MM.1S (cell line): ENCODE measurements around the gene PLA2G4B.

ENCODE experiments used
- DNase-seq: peaks from one replicate; pipeline ENCODE4 v3.0.0-alpha.2; 2015
- H2AFZ ChIP-seq: fragments of 300-600 bp; sonication (generic); 2 replicates; pipeline ENCODE4 v1.6.0; 2016; ENCODE audit warnings: antibody characterized with exemption, low read length
- H3F3A ChIP-seq: fragments of 300-600 bp; sonication (generic); 2 replicates; pipeline ENCODE4 v1.6.1; 2016; ENCODE audit warnings: mild to moderate bottlenecking, antibody characterized with exemption, low read length, moderate library complexity, mixed read lengths; ENCODE audit not compliant: insufficient read depth
- H3K27ac ChIP-seq: fragments of 300-600 bp; sonication (generic); 2 replicates; pipeline ENCODE4 v1.5.1; 2016; ENCODE audit warnings: mild to moderate bottlenecking, low read length
- H3K27me3 ChIP-seq: fragments of 300-600 bp; sonication (generic); replicated peaks from 2 replicates; pipeline ENCODE4 v1.6.0; 2016; ENCODE audit warnings: low read length; ENCODE audit not compliant: insufficient read depth
- H3K36me3 ChIP-seq: fragments of 300-600 bp; sonication (generic); replicated peaks from 2 replicates; pipeline ENCODE4 v1.6.1; 2016; ENCODE audit warnings: mild to moderate bottlenecking, low read length, mixed read lengths; ENCODE audit not compliant: insufficient read depth
- H3K4me1 ChIP-seq: fragments of 300-600 bp; sonication (generic); 2 replicates; pipeline ENCODE4 v1.6.1; 2016; ENCODE audit warnings: low read length, mixed read lengths
- H3K4me2 ChIP-seq: fragments of 300-600 bp; sonication (generic); 2 replicates; pipeline ENCODE4 v1.6.0; 2016; ENCODE audit warnings: low read depth, low read length
- H3K4me3 ChIP-seq: fragments of 300-600 bp; sonication (generic); 2 replicates; pipeline ENCODE4 v1.5.1; 2016; ENCODE audit warnings: low read length, mixed read lengths
- H3K79me2 ChIP-seq: fragments of 300-600 bp; sonication (generic); 2 replicates; pipeline ENCODE4 v1.6.1; 2016; ENCODE audit warnings: mixed run types, low read length, mixed read lengths
- H3K9ac ChIP-seq: fragments of 300-600 bp; sonication (generic); 2 replicates; pipeline ENCODE4 v1.6.1; 2016; ENCODE audit warnings: low read length, mixed read lengths
- H3K9me2 ChIP-seq: fragments of 300-600 bp; sonication (generic); replicated peaks from 2 replicates; pipeline ENCODE4 v1.6.1; 2016; ENCODE audit warnings: mild to moderate bottlenecking, low read length, mixed read lengths; ENCODE audit not compliant: insufficient read depth
- H3K9me3 ChIP-seq: fragments of 300-600 bp; sonication (generic); replicated peaks from 2 replicates; pipeline ENCODE4 v1.6.1; 2016; ENCODE audit warnings: mild to moderate bottlenecking, low read length, mixed read lengths; ENCODE audit not compliant: insufficient read depth
- H4K20me1 ChIP-seq: fragments of 300-600 bp; sonication (generic); 2 replicates; pipeline ENCODE4 v1.6.1; 2016; ENCODE audit warnings: mild to moderate bottlenecking, low read length, moderate library complexity, mixed read lengths; ENCODE audit not compliant: insufficient read depth
- EZH2 ChIP-seq: fragments of 300-600 bp; sonication (generic); optimal IDR thresholded peaks from 2 replicates; pipeline ENCODE3; 2017; ENCODE audit warnings: low read depth, mild to moderate bottlenecking, antibody characterized with exemption, low read length, mixed read lengths
- EZH2phosphoT487 ChIP-seq: fragments of 300-600 bp; sonication (generic); IDR thresholded peaks from 2 replicates; pipeline ENCODE4 v1.6.1; 2018; ENCODE audit warnings: antibody characterized with exemption, low read length
- TF ChIP-seq, protein P1 (sequence below): fragments of 300-600 bp; sonication (generic); IDR thresholded peaks from 2 replicates; pipeline ENCODE4 v1.5.1; 2016; ENCODE audit warnings: antibody characterized with exemption, low read length, mixed read lengths

PLA2G4B gene

DNA sequence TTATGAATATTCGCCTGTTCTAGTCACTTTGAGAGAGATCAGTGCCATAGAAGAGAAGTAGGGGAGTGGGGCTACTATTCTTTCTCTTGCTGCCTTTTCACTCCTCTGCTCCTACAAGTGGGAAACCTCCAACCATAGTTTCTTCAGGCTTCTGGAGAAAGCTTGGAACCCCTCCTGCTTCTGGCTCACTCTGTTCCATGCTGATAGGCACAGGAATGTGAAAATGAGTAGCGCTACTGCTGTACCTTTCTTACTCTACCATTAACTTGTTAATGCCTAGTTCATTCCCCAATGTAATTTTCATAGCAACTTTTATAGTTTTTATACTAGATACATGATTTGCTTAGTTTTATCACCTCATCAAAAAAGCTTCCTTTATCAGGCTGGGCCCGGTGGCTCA is 37.5 kb upstream of the PLA2G4B start:
- DNase-seq = no peak
- Histone ChIP-seq H3K4me3 (no peak overlapping the region), H3K36me3 (no peaks in the 10 kb centered on the region), H3K9me3 (no peaks in the 10 kb centered on the region), H3K27me3 (no peaks in the 10 kb centered on the region), H3K9me2 (no peaks in the 10 kb centered on the region), H3K4me1 (no peaks in the 10 kb centered on the region), H3K9ac (no peak overlapping the region), H2AFZ (no peak overlapping the region), H3K27ac (no peak overlapping the region), H4K20me1 (no peaks in the 10 kb centered on the region), H3K79me2 (no peaks in the 10 kb centered on the region), H3K4me2 (no peak overlapping the region), H3F3A (no peaks in the 10 kb centered on the region)
- TF ChIP-seq EZH2 (no peak), EZH2phosphoT487 (no peak)
- TF ChIP-seq, protein P1, sequence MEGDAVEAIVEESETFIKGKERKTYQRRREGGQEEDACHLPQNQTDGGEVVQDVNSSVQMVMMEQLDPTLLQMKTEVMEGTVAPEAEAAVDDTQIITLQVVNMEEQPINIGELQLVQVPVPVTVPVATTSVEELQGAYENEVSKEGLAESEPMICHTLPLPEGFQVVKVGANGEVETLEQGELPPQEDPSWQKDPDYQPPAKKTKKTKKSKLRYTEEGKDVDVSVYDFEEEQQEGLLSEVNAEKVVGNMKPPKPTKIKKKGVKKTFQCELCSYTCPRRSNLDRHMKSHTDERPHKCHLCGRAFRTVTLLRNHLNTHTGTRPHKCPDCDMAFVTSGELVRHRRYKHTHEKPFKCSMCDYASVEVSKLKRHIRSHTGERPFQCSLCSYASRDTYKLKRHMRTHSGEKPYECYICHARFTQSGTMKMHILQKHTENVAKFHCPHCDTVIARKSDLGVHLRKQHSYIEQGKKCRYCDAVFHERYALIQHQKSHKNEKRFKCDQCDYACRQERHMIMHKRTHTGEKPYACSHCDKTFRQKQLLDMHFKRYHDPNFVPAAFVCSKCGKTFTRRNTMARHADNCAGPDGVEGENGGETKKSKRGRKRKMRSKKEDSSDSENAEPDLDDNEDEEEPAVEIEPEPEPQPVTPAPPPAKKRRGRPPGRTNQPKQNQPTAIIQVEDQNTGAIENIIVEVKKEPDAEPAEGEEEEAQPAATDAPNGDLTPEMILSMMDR = no peak

DNA sequence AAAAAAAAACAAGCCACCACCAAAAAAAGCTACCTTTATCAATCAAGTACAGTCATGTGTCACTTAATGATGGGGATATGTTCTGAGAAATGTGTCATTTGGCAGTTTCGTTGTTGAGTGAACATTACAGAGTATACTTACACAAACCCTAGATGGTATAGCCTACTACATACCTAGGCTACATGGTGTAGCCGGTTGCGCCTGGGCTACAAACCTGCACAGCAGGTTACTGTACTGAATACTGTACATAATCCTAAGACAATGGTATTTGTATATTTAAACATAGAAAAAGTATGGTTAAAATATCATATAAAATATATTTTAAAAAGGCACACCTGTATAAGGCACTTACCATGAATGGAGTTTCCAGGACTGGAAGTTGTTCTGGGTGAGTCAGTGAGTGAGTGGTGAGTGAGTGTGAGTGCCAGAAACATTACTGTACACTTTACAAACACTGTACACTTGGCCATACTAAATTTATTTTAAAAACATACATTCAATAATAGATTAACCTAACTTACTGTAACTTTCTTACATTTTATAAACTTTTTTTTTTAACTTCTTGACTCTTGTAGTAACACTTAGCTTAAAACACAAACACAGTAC is 36.7 kb upstream of the PLA2G4B start:
- Histone ChIP-seq H3K27me3 (no peaks in the 10 kb centered on the region), H3K79me2 (no peaks in the 10 kb centered on the region), H3K4me3 (no peak overlapping the region), H3K4me2 (no peak overlapping the region), H3K9me2 (no peaks in the 10 kb centered on the region), H4K20me1 (no peaks in the 10 kb centered on the region), H3K27ac (no peak overlapping the region), H3K4me1 (no peaks in the 10 kb centered on the region), H3F3A (no peaks in the 10 kb centered on the region), H3K9ac (no peak overlapping the region), H2AFZ (no peak overlapping the region), H3K9me3 (no peaks in the 10 kb centered on the region), H3K36me3 (no peaks in the 10 kb centered on the region)
- TF ChIP-seq, protein P1 = no peak
- TF ChIP-seq EZH2phosphoT487 (no peak), EZH2 (no peak)
- no peak for DNase-seq

DNA sequence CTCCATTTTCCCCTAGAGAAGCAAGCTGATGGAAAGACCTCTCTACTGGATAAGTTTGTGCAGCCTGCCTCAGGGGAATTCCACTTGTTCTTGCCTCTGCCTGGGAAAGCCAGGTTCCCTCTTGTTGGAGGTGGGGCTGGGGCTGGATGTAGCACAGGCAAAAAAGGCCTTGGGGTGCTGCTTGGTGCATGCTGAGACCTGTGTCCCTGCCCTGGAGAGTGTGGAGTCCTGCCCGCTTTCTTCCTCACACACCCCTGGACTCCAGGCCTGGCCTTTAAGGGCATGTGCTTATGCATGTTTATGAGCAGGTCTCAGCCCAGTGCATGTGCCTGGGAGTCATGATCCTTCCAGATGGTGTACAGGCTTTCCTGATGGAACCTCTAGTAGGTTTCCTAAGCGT is 34.3 kb upstream of the PLA2G4B start:
- no peak for DNase-seq
- H3F3A ChIP-seq = no peaks in the 10 kb centered on the region
- no peaks in the 10 kb centered on the region for H3K9me3 ChIP-seq
- no peaks in the 10 kb centered on the region for H4K20me1 ChIP-seq
- no peak overlapping the region for H3K9ac ChIP-seq
- no peaks in the 10 kb centered on the region for H3K4me1 ChIP-seq
- H2AFZ ChIP-seq = no peak overlapping the region
- no peaks in the 10 kb centered on the region for H3K9me2 ChIP-seq
- H3K36me3 ChIP-seq = no peaks in the 10 kb centered on the region
- H3K4me3 ChIP-seq = no peak overlapping the region
- H3K4me2 ChIP-seq = no peak overlapping the region
- no peak overlapping the region for H3K27ac ChIP-seq
- TF ChIP-seq EZH2 = no peak
- no peak for TF ChIP-seq EZH2phosphoT487
- TF ChIP-seq, protein P1 = no peak
- no peaks in the 10 kb centered on the region for H3K79me2 ChIP-seq
- no peaks in the 10 kb centered on the region for H3K27me3 ChIP-seq
